Measurements from ENCODE around the gene ZBTB16. TPM values are rescaled to one million over a fixed set of nuclear protein-coding genes. Genes with fewer than 3 reads are reported as not detected.

Gene ZBTB16
- total RNA-seq, 1 experiment from 2014 or later, result not detected

GRCh38 chr11:114280696-114281095, 221.2 kb downstream of the ZBTB16 start:
- peak; percentile 70 for DNase-seq (ENCODE audit: low spot score)

- DNase-seq (ENCODE audit: low spot score), result no peak
These were observed 222.0 kb downstream of the ZBTB16 start for GRCh38 chr11:114281388-114281956.

GRCh38 chr11:114282488-114282887, 223.0 kb downstream of the ZBTB16 start:
- DNase-seq (ENCODE audit: low spot score), result no peak

GRCh38 chr11:114283422-114283821, 223.9 kb downstream of the ZBTB16 start:
- no peak for DNase-seq (ENCODE audit: low spot score)

- no peak for DNase-seq (ENCODE audit: low spot score)
These were observed 224.5 kb downstream of the ZBTB16 start for GRCh38 chr11:114284021-114284420.

- no peak for DNase-seq (ENCODE audit: low spot score)
These were observed 225.4 kb downstream of the ZBTB16 start for GRCh38 chr11:114284914-114285313.

- peak; percentile 38 for DNase-seq (ENCODE audit: low spot score)
These were observed 226.1 kb downstream of the ZBTB16 start for GRCh38 chr11:114285599-114285998.

- DNase-seq (ENCODE audit: low spot score), result no peak
These were observed 226.7 kb downstream of the ZBTB16 start for GRCh38 chr11:114286229-114286628.

- no peak for DNase-seq (ENCODE audit: low spot score)
These were observed 227.6 kb downstream of the ZBTB16 start for GRCh38 chr11:114287154-114287553.

- DNase-seq (ENCODE audit: low spot score), result no peak
These were observed 228.6 kb downstream of the ZBTB16 start for GRCh38 chr11:114288136-114288535.

GRCh38 chr11:114289779-114290178, 230.3 kb downstream of the ZBTB16 start:
- no peak for DNase-seq (ENCODE audit: low spot score)

GRCh38 chr11:114290503-114291235, 231.2 kb downstream of the ZBTB16 start:
- no peak for DNase-seq (ENCODE audit: low spot score)

GRCh38 chr11:114291381-114291780, 231.9 kb downstream of the ZBTB16 start:
- DNase-seq (ENCODE audit: low spot score), result peak; percentile 81

- peak; percentile 72 for DNase-seq (ENCODE audit: low spot score)
These were observed 232.6 kb downstream of the ZBTB16 start for GRCh38 chr11:114291842-114292680.

- DNase-seq (ENCODE audit: low spot score), result no peak
These were observed 233.7 kb downstream of the ZBTB16 start for GRCh38 chr11:114293201-114293711.

- DNase-seq (ENCODE audit: low spot score), result peak; percentile 62
These were observed 236.4 kb downstream of the ZBTB16 start, which contains the start of gene NNMT for GRCh38 chr11:114295676-114296604. TSS of gene NNMT (plus strand) at chr11:114296399. CDS start at chr11:114296557, 158 bp downstream.

- peak; percentile 29 for DNase-seq (ENCODE audit: low spot score)
These were observed 237.3 kb downstream of the ZBTB16 start for GRCh38 chr11:114296605-114297372.

- no peak for DNase-seq (ENCODE audit: low spot score)
These were observed 238.5 kb downstream of the ZBTB16 start for GRCh38 chr11:114297806-114298709.

GRCh38 chr11:114298710-114299109, 239.2 kb downstream of the ZBTB16 start:
- DNase-seq (ENCODE audit: low spot score), result no peak

All from A172 (cell line).